GM23338 (cell line): ENCODE results near the gene DCUN1D2.

Source experiments
- EZH2 ChIP-seq: fragments of 200-600 bp; sonication (generic); IDR thresholded peaks from one replicate; pipeline ENCODE4 v1.8.0; 2017; ENCODE audit warnings: antibody characterized with exemption, mild to moderate bottlenecking, low read depth; ENCODE audit not compliant: unreplicated experiment
- JUNB ChIP-seq: IDR thresholded peaks from one replicate; pipeline ENCODE4 v1.6.1; 2016; ENCODE audit warnings: antibody characterized with exemption; ENCODE audit not compliant: unreplicated experiment
- POLR2AphosphoS5 ChIP-seq: IDR thresholded peaks from 2 replicates; pipeline ENCODE4 v1.6.1; 2016; ENCODE audit warnings: antibody characterized with exemption, low read depth
- REST ChIP-seq: IDR thresholded peaks from one replicate; pipeline ENCODE4 v1.6.1; 2018; ENCODE audit warnings: antibody characterized with exemption; ENCODE audit not compliant: unreplicated experiment
- TF ChIP-seq, protein P1 (sequence below), 2 experiments: fragments of 200-600 bp in 1 of 2; sonication (generic) in 1 of 2; conservative IDR thresholded peaks; 2 replicates each; pipeline versions ENCODE4 v1.5.1 to v1.6.1; 2016 to 2017; ENCODE audit warnings: antibody characterized with exemption in 2 of 2, low read depth in 2 of 2, mild to moderate bottlenecking in 2 of 2, moderate library complexity in 1 of 2

DNA sequence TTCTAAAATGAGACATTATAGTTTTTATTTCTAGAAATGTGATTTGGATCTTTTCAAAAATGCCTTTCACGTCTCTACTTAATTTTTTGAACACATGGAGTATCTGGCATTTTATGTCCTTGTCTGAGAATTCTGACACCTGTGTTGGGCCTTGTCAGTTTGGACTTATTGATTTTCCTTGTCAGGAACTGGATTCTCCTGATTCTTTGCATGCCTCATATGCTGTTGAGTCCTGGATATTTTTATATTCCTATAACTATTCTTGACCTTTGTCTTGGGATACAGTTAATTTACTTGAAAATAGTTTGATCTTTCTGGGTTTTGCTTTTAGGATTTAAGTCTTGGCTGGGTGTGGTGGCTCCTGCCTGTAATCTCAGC is 47.5 kb downstream of the DCUN1D2 start:
- TF ChIP-seq, protein P1, sequence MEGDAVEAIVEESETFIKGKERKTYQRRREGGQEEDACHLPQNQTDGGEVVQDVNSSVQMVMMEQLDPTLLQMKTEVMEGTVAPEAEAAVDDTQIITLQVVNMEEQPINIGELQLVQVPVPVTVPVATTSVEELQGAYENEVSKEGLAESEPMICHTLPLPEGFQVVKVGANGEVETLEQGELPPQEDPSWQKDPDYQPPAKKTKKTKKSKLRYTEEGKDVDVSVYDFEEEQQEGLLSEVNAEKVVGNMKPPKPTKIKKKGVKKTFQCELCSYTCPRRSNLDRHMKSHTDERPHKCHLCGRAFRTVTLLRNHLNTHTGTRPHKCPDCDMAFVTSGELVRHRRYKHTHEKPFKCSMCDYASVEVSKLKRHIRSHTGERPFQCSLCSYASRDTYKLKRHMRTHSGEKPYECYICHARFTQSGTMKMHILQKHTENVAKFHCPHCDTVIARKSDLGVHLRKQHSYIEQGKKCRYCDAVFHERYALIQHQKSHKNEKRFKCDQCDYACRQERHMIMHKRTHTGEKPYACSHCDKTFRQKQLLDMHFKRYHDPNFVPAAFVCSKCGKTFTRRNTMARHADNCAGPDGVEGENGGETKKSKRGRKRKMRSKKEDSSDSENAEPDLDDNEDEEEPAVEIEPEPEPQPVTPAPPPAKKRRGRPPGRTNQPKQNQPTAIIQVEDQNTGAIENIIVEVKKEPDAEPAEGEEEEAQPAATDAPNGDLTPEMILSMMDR (conservative IDR thresholded peaks at IDR 0.05; ENCODE audit: low read depth in 2 of 2) = no peak
- TF ChIP-seq REST (no peak), EZH2 (no peak), JUNB (no peak), POLR2AphosphoS5 (no peak)
